ENCODE results near the gene PHACTR3. TPM values are rescaled to one million over a fixed set of nuclear protein-coding genes. Genes with fewer than 3 reads are reported as not detected.

Gene PHACTR3
- total and polyA plus RNA-seq, 10 donors = 1.4 to 15.0 (median 8.6) TPM

DNA sequence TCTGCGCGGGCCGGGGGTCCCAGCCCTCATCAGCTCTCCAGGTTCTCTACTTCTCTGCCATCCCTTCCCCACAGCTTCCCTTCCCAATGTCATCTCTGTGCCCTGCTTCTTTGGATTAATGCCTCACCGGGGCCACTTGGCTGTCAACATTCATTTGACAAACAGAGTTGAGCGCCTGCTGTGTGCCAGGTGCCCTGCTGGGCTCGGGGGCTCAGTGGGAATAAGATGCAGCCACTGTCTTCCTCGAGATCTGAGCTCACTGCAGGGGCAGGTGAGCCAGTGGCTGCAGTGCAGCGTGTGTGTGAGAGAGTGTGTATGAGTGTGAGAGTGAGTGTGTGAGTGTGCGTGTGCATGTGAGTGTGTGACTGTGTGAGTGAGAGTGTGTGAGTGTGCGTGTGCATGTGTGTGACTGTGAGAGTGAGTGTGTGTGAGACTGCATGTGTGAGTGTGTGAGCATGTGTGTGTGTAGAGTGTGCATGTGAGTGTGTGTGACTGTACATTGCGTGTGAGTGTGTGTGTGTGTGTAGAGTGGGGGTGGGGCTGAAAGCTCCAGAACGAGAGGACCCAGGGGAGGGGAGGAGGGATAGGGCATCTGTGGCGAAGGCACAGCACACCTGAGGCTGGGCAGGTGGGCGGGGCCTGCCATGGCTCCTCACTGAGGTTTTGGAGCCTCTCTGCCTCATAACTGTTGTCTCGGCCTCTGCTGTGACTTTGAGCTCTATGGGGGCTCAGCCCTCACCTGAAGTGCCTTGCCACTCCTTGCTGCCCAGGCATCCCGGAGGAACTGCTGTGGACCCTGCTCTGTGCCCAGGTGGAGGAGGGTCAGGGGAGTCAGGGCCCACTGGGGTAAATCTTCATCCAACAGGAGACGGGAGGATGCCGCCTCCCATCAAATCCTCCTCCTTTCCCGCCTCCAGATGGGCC, 36.5 kb upstream of the PHACTR3 start:
- TF ChIP-seq, protein P1, sequence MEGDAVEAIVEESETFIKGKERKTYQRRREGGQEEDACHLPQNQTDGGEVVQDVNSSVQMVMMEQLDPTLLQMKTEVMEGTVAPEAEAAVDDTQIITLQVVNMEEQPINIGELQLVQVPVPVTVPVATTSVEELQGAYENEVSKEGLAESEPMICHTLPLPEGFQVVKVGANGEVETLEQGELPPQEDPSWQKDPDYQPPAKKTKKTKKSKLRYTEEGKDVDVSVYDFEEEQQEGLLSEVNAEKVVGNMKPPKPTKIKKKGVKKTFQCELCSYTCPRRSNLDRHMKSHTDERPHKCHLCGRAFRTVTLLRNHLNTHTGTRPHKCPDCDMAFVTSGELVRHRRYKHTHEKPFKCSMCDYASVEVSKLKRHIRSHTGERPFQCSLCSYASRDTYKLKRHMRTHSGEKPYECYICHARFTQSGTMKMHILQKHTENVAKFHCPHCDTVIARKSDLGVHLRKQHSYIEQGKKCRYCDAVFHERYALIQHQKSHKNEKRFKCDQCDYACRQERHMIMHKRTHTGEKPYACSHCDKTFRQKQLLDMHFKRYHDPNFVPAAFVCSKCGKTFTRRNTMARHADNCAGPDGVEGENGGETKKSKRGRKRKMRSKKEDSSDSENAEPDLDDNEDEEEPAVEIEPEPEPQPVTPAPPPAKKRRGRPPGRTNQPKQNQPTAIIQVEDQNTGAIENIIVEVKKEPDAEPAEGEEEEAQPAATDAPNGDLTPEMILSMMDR (IDR thresholded peaks at IDR 0.05 in 8 of 11, conservative IDR thresholded peaks at IDR 0.05 in 3 of 11) = no peak
- no peak for TF ChIP-seq POLR2A (IDR thresholded peaks at IDR 0.05)
- no peak for TF ChIP-seq POLR2AphosphoS5 (IDR thresholded peaks at IDR 0.05)
- H3K36me3 ChIP-seq = no peaks in the 10 kb centered on the region
- H3K4me3 ChIP-seq = no peak overlapping the region
- peaks cover 0 to 43% (median 6%) of the 10 kb centered on the region in 7 donors for H3K27me3 ChIP-seq (replicated peaks in 1 of 7)
- WGBS, 5 donors = 77 to 83% (median 79%) methylated on average over 17 to 19 of the region's 19 CpGs
- H3K27ac ChIP-seq = no peak overlapping the region
- intact Hi-C loops (cut with DNase I; ENCODE audit: low total_unique reads) = no loop called here
- DNase-seq = peak; percentile 59
- H3K4me1 ChIP-seq = peaks cover 0 to 13% (median 8%) of the 10 kb centered on the region in 6 donors
- H3K9me3 ChIP-seq = no peaks in the 10 kb centered on the region

DNA sequence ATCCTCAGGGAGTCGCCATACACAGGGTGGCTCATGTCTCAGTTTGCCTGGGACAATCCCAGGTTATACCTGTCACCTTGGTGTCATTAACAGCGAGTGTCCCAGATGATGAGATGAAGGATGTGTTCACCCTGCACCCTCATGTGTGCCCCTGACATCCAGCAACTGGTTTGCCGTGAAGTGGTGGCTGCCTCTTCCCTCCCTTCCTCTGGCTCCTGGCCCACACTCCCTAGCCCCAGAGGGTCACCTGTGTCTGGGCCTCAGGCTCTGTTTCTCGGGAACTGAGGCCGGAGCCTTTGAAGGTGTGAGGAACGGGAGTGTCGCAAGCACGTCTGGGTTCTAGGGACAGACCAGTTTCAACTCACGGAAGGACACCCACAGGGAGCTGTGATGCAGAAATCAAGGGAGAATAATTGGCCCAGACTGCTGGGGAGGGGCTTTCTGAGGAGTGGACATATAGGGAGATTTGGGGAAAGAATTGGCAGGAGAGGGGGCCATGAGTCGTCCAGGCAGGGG, 35.8 kb upstream of the PHACTR3 start:
- DNase-seq = no peak
- no peak overlapping the region for H3K4me3 ChIP-seq
- no peak for TF ChIP-seq POLR2A (IDR thresholded peaks at IDR 0.05)
- TF ChIP-seq POLR2AphosphoS5 (IDR thresholded peaks at IDR 0.05) = no peak
- TF ChIP-seq, protein P1 (IDR thresholded peaks at IDR 0.05 in 8 of 11, conservative IDR thresholded peaks at IDR 0.05 in 3 of 11) = no peak
- 71 to 79% (median 75%) methylated on average over 8 to 10 of the region's 10 CpGs for WGBS, 5 donors
- H3K4me1 ChIP-seq = peaks cover 0 to 13% (median 8%) of the 10 kb centered on the region in 6 donors
- no peaks in the 10 kb centered on the region for H3K9me3 ChIP-seq
- H3K36me3 ChIP-seq = no peaks in the 10 kb centered on the region
- intact Hi-C loops (cut with DNase I; ENCODE audit: low total_unique reads) = no loop called here
- peaks cover 0 to 43% (median 6%) of the 10 kb centered on the region in 7 donors for H3K27me3 ChIP-seq (replicated peaks in 1 of 7)
- no peak overlapping the region for H3K27ac ChIP-seq

DNA sequence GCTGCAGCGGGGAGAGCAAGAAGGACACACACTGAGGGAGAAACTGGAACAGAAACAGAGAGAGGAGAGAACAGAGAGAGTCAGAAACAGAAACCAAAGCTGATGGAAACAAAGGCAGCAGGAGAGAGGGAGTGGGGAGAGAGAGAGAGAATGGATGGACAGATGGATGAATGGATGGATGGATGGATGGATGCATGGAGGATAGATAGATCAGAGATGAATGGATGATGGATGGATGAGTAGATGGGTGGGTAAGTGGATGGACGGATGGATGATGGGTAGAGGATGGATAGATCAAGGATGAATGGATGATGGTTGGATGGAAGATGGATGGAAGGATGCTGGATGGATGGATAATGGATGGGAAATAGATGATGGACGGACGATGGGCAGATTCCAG, 35.0 kb upstream of the PHACTR3 start:
- 51 to 84% (median 79%) methylated on average over 4 of the region's 4 CpGs for WGBS, 5 donors
- Histone ChIP-seq H3K4me1 (peaks cover 0 to 13% (median 8%) of the 10 kb centered on the region in 6 donors), H3K36me3 (no peaks in the 10 kb centered on the region), H3K4me3 (no peak overlapping the region), H3K27ac (no peak overlapping the region), H3K9me3 (no peaks in the 10 kb centered on the region), H3K27me3 (replicated peaks in 1 of 7) (peaks cover 0 to 46% (median 6%) of the 10 kb centered on the region in 7 donors)
- intact Hi-C loops (cut with DNase I; ENCODE audit: low total_unique reads) = no loop called here
- DNase-seq = no peak
- no peak for TF ChIP-seq POLR2AphosphoS5 (IDR thresholded peaks at IDR 0.05)
- no peak for TF ChIP-seq POLR2A (IDR thresholded peaks at IDR 0.05)
- TF ChIP-seq, protein P1 (IDR thresholded peaks at IDR 0.05 in 8 of 11, conservative IDR thresholded peaks at IDR 0.05 in 3 of 11) = no peak

DNA sequence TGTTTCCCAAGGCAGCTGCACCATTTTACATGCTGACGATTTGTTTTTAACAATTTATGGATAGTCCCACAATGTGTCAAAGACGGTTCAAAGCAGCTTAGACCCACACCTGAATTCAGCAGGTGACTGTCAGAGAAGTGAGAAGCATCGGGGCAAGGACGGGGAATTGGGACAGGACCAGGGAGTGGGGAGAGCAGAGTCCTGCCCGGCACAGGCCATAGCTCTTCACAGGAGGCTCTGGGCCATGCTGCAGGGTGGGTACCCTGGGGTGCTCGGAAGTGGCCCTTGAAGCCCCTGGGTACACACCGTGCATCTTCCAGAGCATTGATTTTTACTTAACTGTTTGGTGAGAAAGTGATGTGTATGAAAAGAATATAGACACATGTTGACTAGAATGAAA, 33.2 kb upstream of the PHACTR3 start:
- TF ChIP-seq POLR2AphosphoS5 (IDR thresholded peaks at IDR 0.05) (no peak), POLR2A (IDR thresholded peaks at IDR 0.05) (no peak)
- TF ChIP-seq, protein P1 (IDR thresholded peaks at IDR 0.05 in 8 of 11, conservative IDR thresholded peaks at IDR 0.05 in 3 of 11) = no peak
- peaks cover 0 to 57% (median 6%) of the 10 kb centered on the region in 7 donors for H3K27me3 ChIP-seq (replicated peaks in 1 of 7)
- no peak overlapping the region for H3K27ac ChIP-seq
- peaks cover 0 to 20% (median 10%) of the 10 kb centered on the region in 6 donors for H3K4me1 ChIP-seq
- no peaks in the 10 kb centered on the region for H3K36me3 ChIP-seq
- peak overlapping the region in 1 of 8 donors; percentile 26 for H3K4me3 ChIP-seq
- H3K9me3 ChIP-seq = no peaks in the 10 kb centered on the region
- intact Hi-C loops (cut with DNase I; ENCODE audit: low total_unique reads) = loop anchor here (5.0 kb wide), 1 partner anchor 181 kb away; no protein-coding TSS in a partner anchor
- WGBS, 5 donors = 51 to 59% (median 55%) methylated on average over 7 of the region's 7 CpGs
- DNase-seq = no peak

Data from spleen (tissue), 11 donors.